22Rv1 (cell line): ENCODE results near the gene APBB2.

ENCODE experiments used
- ZFX ChIP-seq: fragments of 450-650 bp; IDR thresholded peaks from 2 replicates; pipeline ENCODE4 v1.6.1; 2017; ENCODE audit warnings: antibody characterized with exemption, borderline replicate concordance
- TF ChIP-seq, protein P1 (sequence below): fragments of 450-650 bp; IDR thresholded peaks from 2 replicates; pipeline ENCODE4 v1.5.1; 2017; ENCODE audit warnings: mild to moderate bottlenecking

DNA sequence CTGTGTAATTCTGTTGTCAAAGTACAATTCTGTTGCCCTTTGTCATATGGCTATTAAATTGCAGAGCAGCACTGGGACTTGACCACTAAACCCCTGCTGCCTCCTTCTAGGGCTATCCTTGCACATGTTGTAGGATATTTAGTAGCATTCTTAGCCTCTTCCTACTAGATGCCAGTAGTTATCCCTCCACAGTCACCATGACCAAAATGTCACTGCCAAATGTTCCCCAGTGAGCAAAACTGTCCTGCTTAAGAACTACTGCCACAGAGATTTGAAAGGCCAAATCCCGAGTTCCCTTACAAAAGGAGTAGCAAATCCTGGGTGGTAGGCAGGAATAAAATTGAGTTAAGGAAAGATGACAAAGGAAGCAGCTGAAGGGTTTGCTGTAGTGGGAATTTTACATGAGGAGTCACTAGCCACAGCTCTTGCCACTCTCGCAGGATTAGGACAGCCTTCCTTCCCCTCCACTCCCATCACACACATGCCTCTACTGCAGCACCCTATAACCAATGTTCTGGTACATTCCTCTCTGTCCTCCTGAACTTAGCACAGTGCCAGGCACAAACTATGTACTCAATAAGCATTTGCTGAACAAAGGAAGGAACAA, 8.4 kb downstream of the APBB2 start:
- TF ChIP-seq, protein P1, sequence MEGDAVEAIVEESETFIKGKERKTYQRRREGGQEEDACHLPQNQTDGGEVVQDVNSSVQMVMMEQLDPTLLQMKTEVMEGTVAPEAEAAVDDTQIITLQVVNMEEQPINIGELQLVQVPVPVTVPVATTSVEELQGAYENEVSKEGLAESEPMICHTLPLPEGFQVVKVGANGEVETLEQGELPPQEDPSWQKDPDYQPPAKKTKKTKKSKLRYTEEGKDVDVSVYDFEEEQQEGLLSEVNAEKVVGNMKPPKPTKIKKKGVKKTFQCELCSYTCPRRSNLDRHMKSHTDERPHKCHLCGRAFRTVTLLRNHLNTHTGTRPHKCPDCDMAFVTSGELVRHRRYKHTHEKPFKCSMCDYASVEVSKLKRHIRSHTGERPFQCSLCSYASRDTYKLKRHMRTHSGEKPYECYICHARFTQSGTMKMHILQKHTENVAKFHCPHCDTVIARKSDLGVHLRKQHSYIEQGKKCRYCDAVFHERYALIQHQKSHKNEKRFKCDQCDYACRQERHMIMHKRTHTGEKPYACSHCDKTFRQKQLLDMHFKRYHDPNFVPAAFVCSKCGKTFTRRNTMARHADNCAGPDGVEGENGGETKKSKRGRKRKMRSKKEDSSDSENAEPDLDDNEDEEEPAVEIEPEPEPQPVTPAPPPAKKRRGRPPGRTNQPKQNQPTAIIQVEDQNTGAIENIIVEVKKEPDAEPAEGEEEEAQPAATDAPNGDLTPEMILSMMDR = no peak
- TF ChIP-seq ZFX = no peak
